Measurements from ENCODE around the gene CAMKK1.

- no peak for TF ChIP-seq GATA2 (CRISPR knock-in tag; IDR thresholded peaks at IDR 0.05)
- no peak for TF ChIP-seq CTCF (IDR thresholded peaks at IDR 0.05 in 2 of 3, conservative IDR thresholded peaks at IDR 0.05 in 1 of 3; ENCODE audit: insufficient read depth in 2 of 3, low read depth in 1 of 3, low read length in 3 of 3)
- no peak for TF ChIP-seq SLC30A9 (CRISPR knock-in tag; IDR thresholded peaks at IDR 0.05)
- TF ChIP-seq MGA (IDR thresholded peaks at IDR 0.05), result no peak
- TF ChIP-seq, protein P1, sequence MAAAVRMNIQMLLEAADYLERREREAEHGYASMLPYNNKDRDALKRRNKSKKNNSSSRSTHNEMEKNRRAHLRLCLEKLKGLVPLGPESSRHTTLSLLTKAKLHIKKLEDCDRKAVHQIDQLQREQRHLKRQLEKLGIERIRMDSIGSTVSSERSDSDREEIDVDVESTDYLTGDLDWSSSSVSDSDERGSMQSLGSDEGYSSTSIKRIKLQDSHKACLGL (CRISPR knock-in tag; IDR thresholded peaks at IDR 0.05; ENCODE audit: borderline replicate concordance, poor library complexity, severe bottlenecking), result no peak
- no peak for TF ChIP-seq ZFP1 (CRISPR knock-in tag; IDR thresholded peaks at IDR 0.05)
- no peak for TF ChIP-seq STAT5B (CRISPR knock-in tag; IDR thresholded peaks at IDR 0.05)
- TF ChIP-seq DLX4 (CRISPR knock-in tag; IDR thresholded peaks at IDR 0.05), result no peak
- TF ChIP-seq MAFK (IDR thresholded peaks at IDR 0.05; ENCODE audit: low read length), result no peak
- TF ChIP-seq RCOR1 (IDR thresholded peaks at IDR 0.05; ENCODE audit: borderline replicate concordance in 1 of 2, low read depth in 2 of 2, low read length in 2 of 2), result no peak
Measured at GRCh38 chr17:3835410-3836229, 57.2 kb downstream of the CAMKK1 start.
